WTC11 (cell line): ENCODE results near the gene EMILIN1. TPM values are rescaled to one million over a fixed set of nuclear protein-coding genes. Genes with fewer than 3 reads are reported as not detected.

Source experiments
- CBFB ChIP-seq: sonication (generic); formaldehyde crosslinking; IDR thresholded peaks from 2 replicates; pipeline ENCODE4 v1.8.1; 2022; ENCODE audit warnings: mild to moderate bottlenecking, low read depth, missing genetic modification reagents
- CDX4 ChIP-seq: fragments of 250-450 bp; sonication (Bioruptor Pico); IDR thresholded peaks from 2 replicates; pipeline ENCODE4 v1.9.0; 2021; ENCODE audit warnings: moderate library complexity, mild to moderate bottlenecking, inconsistent platforms, borderline replicate concordance
- CTCF ChIP-seq: fragments of 200-600 bp; IDR thresholded peaks from 2 replicates; pipeline ENCODE4 v1.8.0; 2022; ENCODE audit warnings: antibody characterized with exemption
- EMX1 ChIP-seq: fragments of 250-450 bp; sonication (Bioruptor Pico); IDR thresholded peaks from 2 replicates; pipeline ENCODE4 v1.8.0; 2021; ENCODE audit warnings: mild to moderate bottlenecking
- NR2C2 ChIP-seq: sonication (generic); formaldehyde crosslinking; IDR thresholded peaks from 2 replicates; pipeline ENCODE4 v1.8.0; 2022; ENCODE audit warnings: mild to moderate bottlenecking, missing genetic modification reagents
- OVOL2 ChIP-seq: fragments of 250-450 bp; sonication (Bioruptor Pico); IDR thresholded peaks from 2 replicates; pipeline ENCODE4 v1.9.0; 2021; ENCODE audit warnings: mild to moderate bottlenecking, borderline replicate concordance
- ZNF317 ChIP-seq: sonication (generic); formaldehyde crosslinking; IDR thresholded peaks from 2 replicates; pipeline ENCODE4 v1.8.1; 2023; ENCODE audit warnings: low read depth, mild to moderate bottlenecking, moderate library complexity, missing genetic modification reagents, borderline replicate concordance
- total RNA-seq: library from RNA; stranded (reverse); gene quantifications from 3 replicates; pipeline ENCODE4 v1.2.3, GENCODE V29; 2021
- TF ChIP-seq, protein P1 (sequence below): sonication (generic); formaldehyde crosslinking; IDR thresholded peaks from 2 replicates; pipeline ENCODE4 v1.8.1; 2022; ENCODE audit warnings: missing genetic modification reagents, borderline replicate concordance
- TF ChIP-seq, protein P2 (sequence below): fragments of 250-450 bp; sonication (Bioruptor Pico); conservative IDR thresholded peaks from 2 replicates; pipeline ENCODE4 v1.9.0; 2021; ENCODE audit warnings: mild to moderate bottlenecking
- TF ChIP-seq, protein P3 (sequence below): sonication (generic); formaldehyde crosslinking; IDR thresholded peaks from 2 replicates; pipeline ENCODE4 v1.8.1; 2023; ENCODE audit warnings: mild to moderate bottlenecking, missing genetic modification reagents, borderline replicate concordance
- TF ChIP-seq, protein P4 (sequence below): sonication (generic); formaldehyde crosslinking; IDR thresholded peaks from 2 replicates; pipeline ENCODE4 v1.8.1; 2023; ENCODE audit warnings: mild to moderate bottlenecking, missing genetic modification reagents

EMILIN1 gene
- total RNA-seq, 1 experiment from 2014 or later: 3.5 TPM

- peak; percentile 95 for TF ChIP-seq CDX4
- TF ChIP-seq EMX1 (CRISPR knock-in tag): peak; percentile 91; the same call in 1 of the 2 replicates
- no peak for TF ChIP-seq CTCF
- TF ChIP-seq, protein P1, sequence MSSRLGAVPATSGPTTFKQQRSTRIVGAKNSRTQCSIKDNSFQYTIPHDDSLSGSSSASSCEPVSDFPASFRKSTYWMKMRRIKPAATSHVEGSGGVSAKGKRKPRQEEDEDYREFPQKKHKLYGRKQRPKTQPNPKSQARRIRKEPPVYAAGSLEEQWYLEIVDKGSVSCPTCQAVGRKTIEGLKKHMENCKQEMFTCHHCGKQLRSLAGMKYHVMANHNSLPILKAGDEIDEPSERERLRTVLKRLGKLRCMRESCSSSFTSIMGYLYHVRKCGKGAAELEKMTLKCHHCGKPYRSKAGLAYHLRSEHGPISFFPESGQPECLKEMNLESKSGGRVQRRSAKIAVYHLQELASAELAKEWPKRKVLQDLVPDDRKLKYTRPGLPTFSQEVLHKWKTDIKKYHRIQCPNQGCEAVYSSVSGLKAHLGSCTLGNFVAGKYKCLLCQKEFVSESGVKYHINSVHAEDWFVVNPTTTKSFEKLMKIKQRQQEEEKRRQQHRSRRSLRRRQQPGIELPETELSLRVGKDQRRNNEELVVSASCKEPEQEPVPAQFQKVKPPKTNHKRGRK (CRISPR knock-in tag): no peak
- TF ChIP-seq, protein P2, sequence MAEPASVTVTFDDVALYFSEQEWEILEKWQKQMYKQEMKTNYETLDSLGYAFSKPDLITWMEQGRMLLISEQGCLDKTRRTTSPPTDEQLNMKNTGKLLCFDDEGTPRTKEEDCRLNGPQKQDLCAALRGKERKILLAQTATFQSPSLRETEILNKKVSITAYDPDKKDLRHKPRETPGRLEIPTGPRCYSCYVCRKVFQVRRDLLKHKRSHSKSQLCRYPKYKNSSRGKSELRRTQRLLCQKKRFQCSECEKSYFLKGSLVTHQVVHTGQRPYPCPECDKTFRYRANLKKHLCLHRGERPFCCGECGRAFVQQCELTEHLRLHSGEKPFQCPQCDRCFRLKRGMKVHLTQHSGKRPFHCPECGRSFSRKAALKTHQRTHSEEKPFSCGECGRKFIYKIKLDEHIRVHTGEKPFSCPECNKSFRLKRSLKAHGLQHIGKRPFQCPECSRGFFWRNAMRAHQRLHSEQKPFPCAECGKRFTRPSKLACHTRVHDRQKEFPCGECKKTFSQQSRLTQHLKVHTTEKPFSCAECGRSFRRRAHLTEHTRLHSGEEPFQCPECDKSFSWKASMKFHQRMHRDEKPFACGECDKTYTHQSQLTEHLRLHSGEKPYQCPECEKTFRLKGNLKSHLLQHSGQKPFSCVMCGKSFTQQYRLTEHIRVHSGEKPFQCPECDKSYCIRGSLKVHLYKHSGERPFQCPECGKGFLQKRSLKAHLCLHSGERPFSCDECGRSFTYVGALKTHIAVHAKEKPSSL (CRISPR knock-in tag): peak; percentile 93
- no peak for TF ChIP-seq ZNF317 (CRISPR knock-in tag)
- TF ChIP-seq, protein P3, sequence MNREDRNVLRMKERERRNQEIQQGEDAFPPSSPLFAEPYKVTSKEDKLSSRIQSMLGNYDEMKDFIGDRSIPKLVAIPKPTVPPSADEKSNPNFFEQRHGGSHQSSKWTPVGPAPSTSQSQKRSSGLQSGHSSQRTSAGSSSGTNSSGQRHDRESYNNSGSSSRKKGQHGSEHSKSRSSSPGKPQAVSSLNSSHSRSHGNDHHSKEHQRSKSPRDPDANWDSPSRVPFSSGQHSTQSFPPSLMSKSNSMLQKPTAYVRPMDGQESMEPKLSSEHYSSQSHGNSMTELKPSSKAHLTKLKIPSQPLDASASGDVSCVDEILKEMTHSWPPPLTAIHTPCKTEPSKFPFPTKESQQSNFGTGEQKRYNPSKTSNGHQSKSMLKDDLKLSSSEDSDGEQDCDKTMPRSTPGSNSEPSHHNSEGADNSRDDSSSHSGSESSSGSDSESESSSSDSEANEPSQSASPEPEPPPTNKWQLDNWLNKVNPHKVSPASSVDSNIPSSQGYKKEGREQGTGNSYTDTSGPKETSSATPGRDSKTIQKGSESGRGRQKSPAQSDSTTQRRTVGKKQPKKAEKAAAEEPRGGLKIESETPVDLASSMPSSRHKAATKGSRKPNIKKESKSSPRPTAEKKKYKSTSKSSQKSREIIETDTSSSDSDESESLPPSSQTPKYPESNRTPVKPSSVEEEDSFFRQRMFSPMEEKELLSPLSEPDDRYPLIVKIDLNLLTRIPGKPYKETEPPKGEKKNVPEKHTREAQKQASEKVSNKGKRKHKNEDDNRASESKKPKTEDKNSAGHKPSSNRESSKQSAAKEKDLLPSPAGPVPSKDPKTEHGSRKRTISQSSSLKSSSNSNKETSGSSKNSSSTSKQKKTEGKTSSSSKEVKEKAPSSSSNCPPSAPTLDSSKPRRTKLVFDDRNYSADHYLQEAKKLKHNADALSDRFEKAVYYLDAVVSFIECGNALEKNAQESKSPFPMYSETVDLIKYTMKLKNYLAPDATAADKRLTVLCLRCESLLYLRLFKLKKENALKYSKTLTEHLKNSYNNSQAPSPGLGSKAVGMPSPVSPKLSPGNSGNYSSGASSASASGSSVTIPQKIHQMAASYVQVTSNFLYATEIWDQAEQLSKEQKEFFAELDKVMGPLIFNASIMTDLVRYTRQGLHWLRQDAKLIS: no peak; the same call in 1 of the 2 replicates
- no peak for TF ChIP-seq CBFB
- peak; percentile 74 for TF ChIP-seq OVOL2 (CRISPR knock-in tag)
- no peak for TF ChIP-seq NR2C2 (CRISPR knock-in tag)
- TF ChIP-seq, protein P4, sequence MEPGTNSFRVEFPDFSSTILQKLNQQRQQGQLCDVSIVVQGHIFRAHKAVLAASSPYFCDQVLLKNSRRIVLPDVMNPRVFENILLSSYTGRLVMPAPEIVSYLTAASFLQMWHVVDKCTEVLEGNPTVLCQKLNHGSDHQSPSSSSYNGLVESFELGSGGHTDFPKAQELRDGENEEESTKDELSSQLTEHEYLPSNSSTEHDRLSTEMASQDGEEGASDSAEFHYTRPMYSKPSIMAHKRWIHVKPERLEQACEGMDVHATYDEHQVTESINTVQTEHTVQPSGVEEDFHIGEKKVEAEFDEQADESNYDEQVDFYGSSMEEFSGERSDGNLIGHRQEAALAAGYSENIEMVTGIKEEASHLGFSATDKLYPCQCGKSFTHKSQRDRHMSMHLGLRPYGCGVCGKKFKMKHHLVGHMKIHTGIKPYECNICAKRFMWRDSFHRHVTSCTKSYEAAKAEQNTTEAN (CRISPR knock-in tag): no peak
These were observed 27.2 kb upstream of the EMILIN1 start, which contains the start of gene AGBL5 (continued) for GRCh38 chr2:27050996-27051901.
